Measurements from ENCODE around the gene SLC35F3.
"Not testable (repeated sequence)": the region's sequence is repeated elsewhere in the genome, so short reads cannot be mapped to it uniquely, and the experiment has no call there.

Gene SLC35F3

DNA sequence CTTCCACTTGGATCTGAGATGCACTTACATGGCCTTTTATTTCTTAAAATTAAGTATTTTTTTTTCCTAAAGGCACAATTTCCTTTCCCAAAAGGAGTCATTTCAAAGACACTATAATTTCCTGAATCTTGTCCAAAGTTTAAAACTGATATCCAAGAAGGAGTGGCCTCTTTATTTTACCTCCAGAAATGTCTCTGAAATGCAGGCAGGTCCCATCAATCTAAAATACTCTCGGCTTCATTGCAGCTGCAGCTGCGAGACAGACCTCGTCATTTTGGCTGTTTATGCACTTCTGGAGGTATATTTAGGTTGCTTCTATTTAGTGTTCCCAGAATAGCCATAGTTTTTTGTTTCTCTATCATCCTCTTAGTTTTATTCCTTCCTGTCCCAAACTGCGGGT lies 296.1 kb downstream of the SLC35F3 start:
- H3K4me3 ChIP-seq (ENCODE audit: low read depth, low read length) = no peak overlapping the region
- TF ChIP-seq, protein P1, sequence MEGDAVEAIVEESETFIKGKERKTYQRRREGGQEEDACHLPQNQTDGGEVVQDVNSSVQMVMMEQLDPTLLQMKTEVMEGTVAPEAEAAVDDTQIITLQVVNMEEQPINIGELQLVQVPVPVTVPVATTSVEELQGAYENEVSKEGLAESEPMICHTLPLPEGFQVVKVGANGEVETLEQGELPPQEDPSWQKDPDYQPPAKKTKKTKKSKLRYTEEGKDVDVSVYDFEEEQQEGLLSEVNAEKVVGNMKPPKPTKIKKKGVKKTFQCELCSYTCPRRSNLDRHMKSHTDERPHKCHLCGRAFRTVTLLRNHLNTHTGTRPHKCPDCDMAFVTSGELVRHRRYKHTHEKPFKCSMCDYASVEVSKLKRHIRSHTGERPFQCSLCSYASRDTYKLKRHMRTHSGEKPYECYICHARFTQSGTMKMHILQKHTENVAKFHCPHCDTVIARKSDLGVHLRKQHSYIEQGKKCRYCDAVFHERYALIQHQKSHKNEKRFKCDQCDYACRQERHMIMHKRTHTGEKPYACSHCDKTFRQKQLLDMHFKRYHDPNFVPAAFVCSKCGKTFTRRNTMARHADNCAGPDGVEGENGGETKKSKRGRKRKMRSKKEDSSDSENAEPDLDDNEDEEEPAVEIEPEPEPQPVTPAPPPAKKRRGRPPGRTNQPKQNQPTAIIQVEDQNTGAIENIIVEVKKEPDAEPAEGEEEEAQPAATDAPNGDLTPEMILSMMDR (IDR thresholded peaks at IDR 0.05; ENCODE audit: control insufficient read depth, extremely low read depth, insufficient read depth) = no peak
- DNase-seq (ENCODE audit: low read depth) = no peak

DNA sequence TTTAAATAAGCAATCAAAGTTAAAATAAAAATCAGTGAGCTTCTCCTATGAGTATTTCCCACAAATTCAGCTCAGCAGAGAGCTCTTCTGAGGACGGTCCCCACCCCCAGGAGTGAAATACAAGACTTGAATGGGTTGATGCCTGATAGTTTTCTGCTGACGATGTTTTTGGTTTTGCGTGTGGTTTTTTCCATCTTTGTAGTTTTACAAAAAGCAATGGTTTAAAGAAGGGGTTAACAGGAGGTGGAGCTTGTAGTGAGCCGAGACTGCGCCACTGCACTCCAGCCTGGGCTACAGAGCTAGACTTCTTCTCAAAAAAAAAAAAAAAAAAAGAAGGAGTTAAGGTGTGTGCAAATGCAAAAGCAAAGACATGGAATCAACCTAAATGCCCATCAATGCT lies 297.1 kb downstream of the SLC35F3 start:
- no peak overlapping the region for H3K4me3 ChIP-seq (ENCODE audit: low read depth, low read length)
- no peak for DNase-seq (ENCODE audit: low read depth)
- TF ChIP-seq, protein P1 (IDR thresholded peaks at IDR 0.05; ENCODE audit: control insufficient read depth, extremely low read depth, insufficient read depth) = no peak

DNA sequence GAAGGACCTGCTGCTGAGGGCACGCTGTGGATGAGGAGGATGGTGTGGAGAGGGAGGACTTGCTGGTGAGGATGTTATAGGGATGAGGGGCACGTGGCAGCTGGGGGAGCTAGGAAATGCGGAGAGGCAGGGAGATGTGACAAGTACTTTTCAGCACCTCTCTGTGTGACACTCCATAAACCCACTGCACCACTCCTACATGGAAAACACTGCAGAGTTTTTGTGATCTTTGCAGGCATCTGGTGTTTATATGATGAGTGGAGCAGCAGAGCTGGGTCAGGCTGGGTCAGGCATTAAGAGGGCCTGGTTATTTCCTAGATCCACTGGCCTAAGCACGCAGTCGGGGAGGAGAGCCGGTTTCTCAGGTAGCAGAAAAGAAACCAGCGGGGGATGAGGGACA lies 301.5 kb downstream of the SLC35F3 start:
- no peak overlapping the region for H3K4me3 ChIP-seq (ENCODE audit: low read depth, low read length)
- TF ChIP-seq, protein P1 (IDR thresholded peaks at IDR 0.05; ENCODE audit: control insufficient read depth, extremely low read depth, insufficient read depth) = no peak
- no peak for DNase-seq (ENCODE audit: low read depth)

DNA sequence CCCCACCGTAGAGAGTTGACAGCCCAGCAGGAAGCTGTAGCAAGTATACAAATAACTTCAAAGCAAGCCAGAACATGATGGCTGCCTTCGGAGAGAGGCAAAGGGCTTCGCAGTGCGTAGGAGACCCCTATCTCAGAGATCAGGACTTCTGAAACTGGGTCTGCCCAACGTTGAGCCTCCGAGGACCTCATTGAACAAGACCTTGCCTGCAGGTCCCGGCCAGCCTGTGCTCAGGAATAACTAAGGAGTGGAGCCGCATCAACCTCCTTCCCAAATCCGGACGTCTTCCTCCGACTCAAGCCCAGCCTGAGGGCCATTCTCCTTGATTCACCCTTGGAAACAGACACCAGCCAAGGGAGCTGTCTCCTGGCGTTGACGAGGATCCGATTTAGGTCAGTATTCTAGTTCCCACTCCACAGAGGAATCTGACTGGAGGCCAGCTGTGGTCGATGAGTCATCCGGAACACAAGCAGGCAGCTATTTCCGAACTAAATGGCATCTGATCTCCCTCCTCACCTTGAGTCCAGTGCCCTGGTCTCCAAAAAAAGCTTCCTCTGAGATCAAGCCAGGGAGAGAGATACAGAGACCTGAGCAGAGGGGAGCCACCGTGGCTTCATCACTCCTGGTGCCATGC lies 302.3 kb downstream of the SLC35F3 start:
- DNase-seq (ENCODE audit: low read depth) = no peak
- TF ChIP-seq, protein P1 (IDR thresholded peaks at IDR 0.05; ENCODE audit: control insufficient read depth, extremely low read depth, insufficient read depth) = no peak
- no peak overlapping the region for H3K4me3 ChIP-seq (ENCODE audit: low read depth, low read length)

DNA sequence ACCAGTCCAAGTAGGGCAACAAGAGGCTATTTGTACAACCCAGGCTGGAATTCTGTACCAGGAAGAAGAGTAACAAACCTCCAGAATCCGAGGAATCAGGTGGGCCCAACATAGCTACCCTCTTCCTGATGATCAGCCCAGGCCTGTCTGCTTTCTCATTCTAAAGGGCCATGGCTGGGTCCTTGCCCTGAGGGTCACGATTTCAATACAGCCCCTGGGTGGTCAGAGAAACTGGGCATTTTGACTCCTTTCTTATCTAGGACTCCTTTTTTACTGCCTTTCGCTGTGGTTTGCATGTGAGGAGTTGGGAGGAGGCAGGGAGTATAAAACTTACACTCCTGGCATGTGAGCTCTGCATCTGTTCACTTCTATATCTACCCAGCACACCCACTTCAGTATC lies 303.9 kb downstream of the SLC35F3 start:
- no peak for DNase-seq (ENCODE audit: low read depth)
- H3K4me3 ChIP-seq (ENCODE audit: low read depth, low read length) = no peak overlapping the region
- TF ChIP-seq, protein P1 (IDR thresholded peaks at IDR 0.05; ENCODE audit: control insufficient read depth, extremely low read depth, insufficient read depth) = no peak

DNA sequence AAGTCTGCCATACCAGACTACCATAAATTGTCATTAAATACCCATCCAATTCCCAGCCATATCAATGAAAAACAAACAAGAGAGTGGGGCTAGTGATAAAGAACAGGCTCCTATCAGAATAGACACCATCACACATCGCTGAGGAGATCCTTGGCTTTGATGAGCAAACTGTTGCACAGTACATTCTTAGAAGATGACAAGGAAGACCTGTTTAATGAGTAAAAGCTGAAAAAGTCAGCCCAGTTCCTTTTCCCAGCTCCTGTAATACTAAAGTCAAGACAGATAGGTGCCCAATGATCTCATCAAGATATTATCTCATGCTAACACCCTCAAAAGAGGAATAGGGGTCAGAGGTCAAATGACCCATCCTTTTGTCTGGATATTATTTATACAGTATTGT lies 304.3 kb downstream of the SLC35F3 start:
- TF ChIP-seq, protein P1 (IDR thresholded peaks at IDR 0.05; ENCODE audit: control insufficient read depth, extremely low read depth, insufficient read depth) = no peak
- DNase-seq (ENCODE audit: low read depth) = no peak
- H3K4me3 ChIP-seq (ENCODE audit: low read depth, low read length) = no peak overlapping the region

DNA sequence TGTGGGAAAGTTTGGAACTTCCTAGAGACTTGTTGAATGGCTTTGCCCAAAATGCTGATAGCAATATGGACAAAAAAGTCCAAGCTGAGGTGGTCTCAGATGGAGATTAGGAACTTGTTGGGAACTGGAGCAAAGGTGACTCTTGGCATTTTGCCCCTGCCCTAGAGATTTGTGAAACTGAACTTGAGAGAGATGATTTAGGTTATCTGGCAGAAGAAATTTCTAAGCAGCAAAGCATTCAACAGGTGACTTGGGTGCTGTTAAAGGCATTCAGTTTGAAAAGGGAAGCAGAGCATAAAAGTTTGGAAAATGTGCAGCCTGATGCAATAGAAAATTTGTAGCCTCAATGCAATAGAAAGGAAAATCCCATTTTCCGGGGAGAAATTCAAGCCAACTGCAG lies 306.0 kb downstream of the SLC35F3 start:
- H3K4me3 ChIP-seq (ENCODE audit: low read depth, low read length); DNase-seq (ENCODE audit: low read depth): not testable (repeated sequence)

DNA sequence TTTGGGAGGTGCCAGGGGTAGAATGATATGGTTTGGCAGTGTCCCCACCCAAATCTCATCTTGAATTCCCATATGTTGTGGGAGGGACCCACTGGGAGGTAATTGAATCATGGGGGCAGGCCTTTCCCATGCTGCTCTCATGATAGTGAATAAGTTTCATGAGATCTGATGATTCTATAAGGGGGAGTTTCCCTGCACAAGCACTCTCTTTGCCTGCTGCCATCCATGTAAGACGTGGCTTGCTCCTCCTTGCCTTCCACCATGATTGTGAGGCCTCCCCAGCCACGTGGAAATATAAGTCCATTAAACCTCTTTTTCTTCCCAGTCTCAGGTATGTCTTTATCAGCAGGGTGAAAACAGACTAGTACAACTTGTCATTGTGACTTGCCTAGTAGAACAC lies 307.4 kb downstream of the SLC35F3 start:
- DNase-seq (ENCODE audit: low read depth); H3K4me3 ChIP-seq (ENCODE audit: low read depth, low read length): not testable (repeated sequence)

All from LNCaP clone FGC (cell line).